Measurements from ENCODE around the gene H19.

H19 gene

GRCh38 chr11:1953489-1954266 lies 44.0 kb downstream of the H19 start:
- H3K27me3 ChIP-seq (ENCODE audit: control insufficient read depth, insufficient read depth, low read length): no peaks in the 10 kb centered on the region
- H3K9ac ChIP-seq (ENCODE audit: low read length): no peak overlapping the region
- H3K36me3 ChIP-seq (ENCODE audit: control insufficient read depth, insufficient read depth, low read length): no peaks in the 10 kb centered on the region
- H3K27ac ChIP-seq (ENCODE audit: low read depth, low read length): no peak overlapping the region
- no peaks in the 10 kb centered on the region for H3K4me1 ChIP-seq (ENCODE audit: control insufficient read depth, insufficient read depth, low read length)
- no peak overlapping the region for H3K4me3 ChIP-seq (ENCODE audit: low read length)

GRCh38 chr11:1952806-1953482 lies 44.7 kb downstream of the H19 start:
- no peaks in the 10 kb centered on the region for H3K27me3 ChIP-seq (ENCODE audit: control insufficient read depth, insufficient read depth, low read length)
- no peaks in the 10 kb centered on the region for H3K4me1 ChIP-seq (ENCODE audit: control insufficient read depth, insufficient read depth, low read length)
- H3K4me3 ChIP-seq (ENCODE audit: low read length): no peak overlapping the region
- no peak overlapping the region for H3K9ac ChIP-seq (ENCODE audit: low read length)
- no peaks in the 10 kb centered on the region for H3K36me3 ChIP-seq (ENCODE audit: control insufficient read depth, insufficient read depth, low read length)
- H3K27ac ChIP-seq (ENCODE audit: low read depth, low read length): no peak overlapping the region

GRCh38 chr11:1949922-1950321 lies 47.7 kb downstream of the H19 start:
- H3K36me3 ChIP-seq (ENCODE audit: control insufficient read depth, insufficient read depth, low read length): no peaks in the 10 kb centered on the region
- no peak overlapping the region for H3K9ac ChIP-seq (ENCODE audit: low read length)
- no peak overlapping the region for H3K4me3 ChIP-seq (ENCODE audit: low read length)

GRCh38 chr11:1949302-1949701 lies 48.3 kb downstream of the H19 start:
- H3K36me3 ChIP-seq (ENCODE audit: control insufficient read depth, insufficient read depth, low read length): no peaks in the 10 kb centered on the region
- H3K4me3 ChIP-seq (ENCODE audit: low read length): no peak overlapping the region
- no peaks in the 10 kb centered on the region for H3K4me1 ChIP-seq (ENCODE audit: control insufficient read depth, insufficient read depth, low read length)
- no peak overlapping the region for H3K9ac ChIP-seq (ENCODE audit: low read length)
- H3K27ac ChIP-seq (ENCODE audit: low read depth, low read length): no peak overlapping the region
- no peaks in the 10 kb centered on the region for H3K27me3 ChIP-seq (ENCODE audit: control insufficient read depth, insufficient read depth, low read length)

More at GRCh38 chr11:1949922-1950321, 47.7 kb downstream of the H19 start:
- Histone ChIP-seq H3K27ac (ENCODE audit: low read depth, low read length) (no peak overlapping the region), H3K4me1 (ENCODE audit: control insufficient read depth, insufficient read depth, low read length) (no peaks in the 10 kb centered on the region), H3K27me3 (ENCODE audit: control insufficient read depth, insufficient read depth, low read length) (no peaks in the 10 kb centered on the region)

GRCh38 chr11:1948389-1948788 lies 49.3 kb downstream of the H19 start:
- Histone ChIP-seq H3K36me3 (ENCODE audit: control insufficient read depth, insufficient read depth, low read length) (no peaks in the 10 kb centered on the region), H3K9ac (ENCODE audit: low read length) (no peak overlapping the region)

GRCh38 chr11:1947592-1948237 lies 49.9 kb downstream of the H19 start:
- Histone ChIP-seq H3K27me3 (ENCODE audit: control insufficient read depth, insufficient read depth, low read length) (no peaks in the 10 kb centered on the region), H3K36me3 (ENCODE audit: control insufficient read depth, insufficient read depth, low read length) (no peaks in the 10 kb centered on the region), H3K27ac (ENCODE audit: low read depth, low read length) (no peak overlapping the region), H3K4me1 (ENCODE audit: control insufficient read depth, insufficient read depth, low read length) (no peaks in the 10 kb centered on the region), H3K4me3 (ENCODE audit: low read length) (no peak overlapping the region), H3K9ac (ENCODE audit: low read length) (no peak overlapping the region)

More at GRCh38 chr11:1948389-1948788, 49.3 kb downstream of the H19 start:
- no peaks in the 10 kb centered on the region for H3K4me1 ChIP-seq (ENCODE audit: control insufficient read depth, insufficient read depth, low read length)
- no peak overlapping the region for H3K27ac ChIP-seq (ENCODE audit: low read depth, low read length)
- no peak overlapping the region for H3K4me3 ChIP-seq (ENCODE audit: low read length)
- no peaks in the 10 kb centered on the region for H3K27me3 ChIP-seq (ENCODE audit: control insufficient read depth, insufficient read depth, low read length)

GRCh38 chr11:1946812-1947484 lies 50.7 kb downstream of the H19 start, which contains the start of gene MRPL23:
MRPL23 (plus strand) TSS chr11:1947332; CDS start chr11:1947363, 31 bp downstream.
- H3K27ac ChIP-seq (ENCODE audit: low read depth, low read length): no peak within 1 kb of the TSS
- H3K4me3 ChIP-seq (ENCODE audit: low read length): no peak within 1 kb of the TSS
- no peaks in the 10 kb centered on the region for H3K27me3 ChIP-seq (ENCODE audit: control insufficient read depth, insufficient read depth, low read length)
- H3K4me1 ChIP-seq (ENCODE audit: control insufficient read depth, insufficient read depth, low read length): no peaks in the 10 kb centered on the region
- H3K36me3 ChIP-seq (ENCODE audit: control insufficient read depth, insufficient read depth, low read length): no peaks in the 10 kb centered on the region
- H3K9ac ChIP-seq (ENCODE audit: low read length): no peak within 1 kb of the TSS
